Fibroblast of skin of right quadriceps (primary cell): ENCODE measurements around the gene EPHA4.
A peak's percentile ranks its signal among the peaks of the same experiment; 100 is the strongest.
"Not testable (repeated sequence)": the region's sequence is repeated elsewhere in the genome, so short reads cannot be mapped to it uniquely, and the experiment has no call there.

Experiments
- DNase-seq: peaks from one replicate; pipeline ENCODE4 v3.0.0-alpha.2; 2013

The EPHA4 gene

DNA sequence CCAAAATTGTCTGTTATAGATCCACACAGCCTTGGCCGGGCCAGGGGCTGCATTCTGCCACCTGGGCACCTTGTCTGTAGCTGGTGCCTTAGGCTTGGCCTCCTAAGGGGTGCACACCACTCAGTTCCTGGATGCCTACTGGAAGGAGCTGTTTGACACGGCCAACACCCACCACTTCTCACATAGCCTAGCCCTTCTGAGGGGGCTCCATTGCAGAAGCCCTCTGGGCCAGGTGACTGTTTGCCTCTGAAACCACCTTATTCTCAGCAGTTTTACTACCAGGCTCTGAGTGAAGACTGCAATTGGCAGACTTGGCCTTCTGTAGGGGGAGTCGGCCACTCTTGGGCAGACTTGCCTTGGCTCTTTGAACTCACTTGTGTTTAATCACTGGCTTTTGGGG lies 39.5 kb downstream of the EPHA4 start:
- DNase-seq: no peak

DNA sequence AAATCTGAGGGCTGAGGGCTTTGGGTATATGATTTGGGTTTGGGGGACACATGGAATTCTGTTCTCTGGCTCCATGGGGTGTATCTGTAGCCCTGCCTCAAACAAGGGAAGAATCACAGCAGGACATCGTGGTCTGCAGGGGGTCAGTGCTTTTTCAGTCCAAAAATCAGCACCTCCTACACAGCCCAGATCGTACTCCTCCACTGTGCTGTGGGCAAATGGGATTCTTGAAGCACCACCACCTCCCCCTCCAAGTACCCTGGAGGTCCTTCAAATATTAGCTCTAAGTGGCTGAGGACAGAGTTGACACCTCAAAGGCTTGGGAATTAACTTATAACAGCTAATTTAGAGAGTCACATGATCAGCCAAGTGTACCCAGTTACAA lies 41.5 kb downstream of the EPHA4 start:
- DNase-seq: no peak

DNA sequence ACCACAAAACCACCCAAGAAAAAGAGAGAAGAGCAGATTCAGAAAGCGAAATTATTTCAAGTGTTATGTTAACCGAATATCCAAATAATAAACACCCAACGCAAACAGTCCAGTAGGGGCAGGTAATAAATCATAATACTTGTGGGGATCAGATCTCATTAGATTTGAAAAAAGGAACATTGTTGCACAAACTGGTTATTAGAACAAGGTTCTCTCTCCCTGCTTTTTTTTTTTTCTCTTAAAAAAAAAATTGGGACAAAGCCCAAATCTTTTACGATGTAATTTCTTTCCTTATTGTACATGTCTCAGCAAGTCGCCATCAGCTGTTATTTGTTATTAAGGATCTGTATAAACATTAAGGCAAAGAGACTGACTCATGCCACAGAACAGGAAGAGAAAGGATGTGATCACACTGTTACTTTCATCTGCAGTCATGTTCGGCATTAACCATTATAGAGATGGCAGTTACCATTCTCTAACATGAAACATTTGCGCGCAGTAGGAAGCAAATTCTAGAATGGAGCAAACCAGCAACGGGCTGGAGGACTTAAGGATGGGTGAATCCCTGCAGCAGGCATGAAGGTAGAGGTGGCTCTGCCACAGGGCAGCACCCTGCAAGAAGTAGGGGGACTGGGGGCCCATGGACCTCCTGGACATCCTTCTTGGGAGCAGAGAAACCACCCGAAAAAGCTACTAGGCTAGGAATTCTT lies 42.0 kb downstream of the EPHA4 start:
- peak; percentile 84 for DNase-seq

DNA sequence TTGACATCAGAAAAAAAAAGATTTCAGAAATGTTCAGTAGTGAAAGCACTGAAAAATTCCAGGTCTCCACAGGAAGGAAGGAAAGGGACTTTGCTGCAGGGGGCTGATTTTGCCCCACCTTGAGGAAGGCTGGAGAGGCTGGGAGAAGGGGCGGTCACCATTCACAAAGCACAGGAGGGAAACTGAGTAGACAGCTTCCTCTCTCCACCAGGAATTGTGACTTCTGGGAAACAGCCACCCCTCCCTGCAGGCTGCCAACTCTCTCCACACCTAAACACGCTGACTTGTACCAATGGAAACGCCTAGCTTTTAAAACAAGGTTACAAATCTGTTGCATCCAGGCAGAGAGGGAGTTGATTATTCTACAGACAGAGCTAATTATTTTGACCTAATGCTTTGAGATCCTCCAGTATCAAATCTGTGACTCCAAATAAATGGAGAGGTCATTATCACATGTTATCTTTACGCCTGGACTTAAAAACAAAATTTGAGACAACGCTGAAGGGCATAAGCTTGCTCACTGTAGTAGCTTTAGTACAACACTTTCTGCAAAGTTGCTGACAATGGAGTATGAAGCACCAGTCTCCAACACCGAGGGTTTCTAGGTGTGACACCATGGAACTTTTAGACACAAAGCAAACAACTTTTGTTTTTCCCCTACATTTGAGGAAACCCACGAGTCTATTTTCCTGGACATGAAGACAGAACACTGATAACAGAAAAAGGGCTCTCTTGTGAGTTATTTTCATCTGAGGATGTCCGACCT lies 42.7 kb downstream of the EPHA4 start:
- DNase-seq: no peak

DNA sequence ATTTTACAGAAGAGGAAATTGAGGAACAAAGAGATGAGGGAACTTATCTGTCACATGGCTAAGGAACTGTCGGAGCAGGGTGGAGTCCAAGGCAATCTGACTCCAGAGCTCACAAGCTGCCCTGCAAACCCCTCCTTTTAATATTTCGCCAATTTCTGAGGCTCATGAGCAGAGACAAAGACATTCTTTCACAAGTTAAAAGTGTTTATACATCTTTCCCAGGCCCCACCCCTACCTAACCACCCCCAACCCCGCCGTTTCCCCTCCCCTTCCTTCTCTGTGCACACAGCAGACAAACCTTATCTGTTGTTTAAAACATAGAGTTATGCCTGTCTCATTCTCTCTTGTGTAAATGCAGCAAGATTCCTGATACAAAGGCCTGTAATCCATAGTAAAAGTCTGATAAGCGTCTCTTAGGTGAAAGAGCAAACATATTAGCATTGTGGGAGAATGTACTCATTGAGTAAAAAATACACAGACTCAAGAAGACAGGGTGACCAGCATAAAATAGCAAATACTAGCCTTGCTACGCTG lies 44.3 kb downstream of the EPHA4 start:
- no peak for DNase-seq

DNA sequence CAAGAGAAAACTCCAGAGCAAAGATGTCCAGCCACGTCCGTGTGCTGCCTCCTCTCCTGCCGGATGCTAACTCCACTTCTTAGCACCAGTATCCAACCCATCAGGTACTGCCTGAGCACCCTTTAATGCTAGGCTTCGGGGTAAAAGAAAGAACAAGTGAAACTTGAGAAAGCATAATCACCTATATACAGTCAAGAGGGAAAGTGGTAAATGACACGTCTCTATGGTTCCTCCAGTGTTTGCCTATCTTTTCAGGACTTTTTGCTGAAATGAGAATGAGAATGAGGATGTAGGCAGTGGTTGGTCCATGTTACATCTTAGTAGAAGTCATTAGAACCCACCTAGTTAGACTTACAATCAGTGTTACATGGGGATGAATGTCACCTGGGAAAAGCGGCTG lies 47.9 kb downstream of the EPHA4 start:
- no peak for DNase-seq

DNA sequence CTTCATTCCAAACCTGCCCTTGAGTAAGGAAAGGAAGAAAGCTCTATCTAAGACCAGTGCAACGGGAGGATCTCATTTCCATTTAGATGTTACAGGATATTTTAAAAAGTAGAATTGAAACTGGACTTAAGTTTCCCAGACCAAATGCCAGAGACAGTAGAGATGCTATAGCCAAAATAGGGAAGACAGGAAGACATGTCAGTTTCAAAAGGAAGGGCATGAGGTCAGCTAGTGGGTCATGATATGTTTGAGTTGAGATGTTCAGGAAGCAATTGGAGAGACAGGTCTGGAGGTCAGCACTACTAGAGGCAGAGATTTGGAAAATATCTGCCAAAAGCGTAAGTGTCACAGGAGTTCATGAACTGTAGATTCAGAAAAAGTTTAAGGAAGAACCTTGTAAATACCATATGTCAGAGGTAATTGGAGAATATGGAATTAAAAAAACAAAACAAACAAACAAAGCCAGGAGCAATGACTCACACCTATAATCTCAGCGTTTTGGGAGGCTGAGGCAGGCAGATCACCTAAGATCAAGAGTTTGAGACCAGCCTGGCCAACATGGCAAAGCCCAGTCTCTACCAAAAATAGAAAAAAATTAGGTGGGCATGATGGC lies 50.8 kb downstream of the EPHA4 start:
- DNase-seq: no peak

DNA sequence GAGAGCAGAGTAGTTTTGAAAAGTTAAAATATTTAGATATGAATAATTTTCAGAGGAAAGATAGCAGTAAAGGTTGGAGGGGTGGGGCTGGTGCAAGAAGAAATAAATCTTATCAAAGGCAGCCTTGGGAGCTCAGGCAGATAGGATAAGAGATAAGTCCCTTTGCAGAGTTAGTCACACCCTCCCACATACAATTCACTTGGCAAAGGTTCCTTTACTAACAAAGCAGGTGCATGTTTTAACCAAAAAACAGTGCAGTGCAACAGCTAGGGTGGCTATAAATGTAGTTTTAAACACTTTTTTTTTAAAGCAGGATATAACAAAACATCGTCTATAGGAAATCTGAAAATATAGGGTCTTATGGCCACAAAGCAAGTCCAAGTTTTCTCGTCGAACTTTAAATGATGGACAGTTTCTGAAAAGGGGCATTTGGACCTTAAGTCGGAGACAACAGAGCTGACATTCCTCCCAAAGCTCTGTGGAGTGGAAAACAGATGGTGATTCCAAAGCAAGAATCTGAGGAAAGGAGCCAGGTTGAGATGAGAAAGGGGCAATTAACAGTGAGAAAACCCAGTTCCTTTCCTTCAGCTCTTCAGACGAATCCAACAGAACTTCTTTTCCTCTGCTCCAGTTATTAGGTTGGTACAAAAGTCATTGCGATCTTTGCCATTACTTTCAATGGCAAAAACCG lies 53.0 kb downstream of the EPHA4 start:
- no peak for DNase-seq

DNA sequence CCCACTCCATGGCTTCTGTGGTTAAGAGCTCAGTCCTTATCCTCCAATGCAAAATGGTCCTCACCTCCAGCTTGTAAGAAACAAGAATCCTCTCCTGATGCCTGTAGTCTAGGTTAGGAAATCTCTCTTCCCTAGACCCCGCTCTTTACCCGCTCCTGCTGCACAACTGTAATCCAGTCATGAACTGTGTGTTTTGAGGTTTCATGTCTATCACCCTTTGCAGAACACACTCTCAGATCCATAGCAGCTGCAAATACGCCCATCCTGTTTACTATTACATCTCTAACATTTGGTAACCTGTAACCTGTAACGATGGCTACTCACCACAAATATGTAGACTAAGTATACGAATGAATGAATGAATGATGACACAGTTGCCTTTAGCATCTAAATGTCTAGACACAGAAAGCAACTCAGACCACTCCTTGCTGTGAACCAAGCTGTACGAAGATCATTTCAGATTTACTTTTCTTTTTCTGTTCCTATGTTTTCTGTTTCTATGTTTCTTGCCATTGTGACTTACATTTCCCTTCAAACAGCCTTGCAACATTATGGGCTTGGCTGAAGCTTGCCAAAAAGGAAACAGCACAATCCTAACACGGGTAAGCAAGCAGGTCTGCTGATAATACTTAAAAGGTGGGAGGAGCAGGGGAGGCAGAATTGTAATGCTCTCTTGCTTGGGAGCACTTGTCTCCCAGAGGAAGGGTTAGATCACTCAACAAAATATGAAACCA lies 53.7 kb downstream of the EPHA4 start:
- no peak for DNase-seq

DNA sequence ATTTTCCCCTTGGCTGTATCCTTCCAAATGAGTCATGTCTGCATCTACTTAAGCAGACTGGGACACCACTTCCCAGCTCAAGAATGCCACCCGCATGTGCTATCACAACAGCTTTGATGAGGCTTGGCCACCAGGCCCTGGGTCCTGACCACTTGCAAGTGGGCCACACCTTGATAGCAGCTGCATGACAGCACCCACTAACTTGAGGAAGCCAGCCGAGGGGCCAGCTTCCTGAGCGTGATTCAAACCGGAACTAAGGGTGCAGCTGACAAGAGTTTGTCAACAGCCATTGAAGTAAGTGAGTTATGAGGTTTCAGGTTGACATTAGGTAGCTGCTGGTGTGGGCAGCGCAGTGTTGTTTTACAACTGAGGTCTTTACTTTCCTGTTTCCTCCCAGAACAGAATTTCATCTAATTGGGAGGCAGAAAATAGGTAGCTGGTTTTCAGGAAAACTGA lies 54.4 kb downstream of the EPHA4 start:
- DNase-seq: peak; percentile 63

DNA sequence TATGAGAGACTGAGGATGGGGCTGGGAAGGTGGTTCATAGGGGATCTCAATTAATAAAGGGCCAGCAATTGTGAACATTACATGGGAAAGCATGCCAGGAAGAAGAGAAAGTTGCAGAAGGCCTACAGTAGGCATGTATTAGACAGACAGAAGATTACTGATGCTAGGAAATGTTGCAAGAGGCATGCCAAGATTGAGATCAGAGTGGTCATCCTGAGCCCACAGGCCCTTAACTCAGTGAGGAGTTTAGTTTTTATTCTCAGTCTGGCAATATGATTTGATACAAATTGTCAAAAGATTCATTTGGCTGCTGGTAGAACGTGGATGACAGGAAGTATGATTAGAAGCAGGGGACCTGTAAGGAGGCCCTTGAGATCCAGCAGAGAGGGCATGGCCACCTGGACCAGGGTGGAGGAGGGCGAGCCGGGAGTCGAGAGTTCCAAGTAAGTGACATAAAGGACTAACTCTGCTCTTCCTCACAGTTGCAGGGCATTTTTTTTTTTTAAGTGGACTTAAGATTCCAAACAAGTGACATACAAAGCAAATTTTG lies 54.9 kb downstream of the EPHA4 start:
- DNase-seq: no peak

DNA sequence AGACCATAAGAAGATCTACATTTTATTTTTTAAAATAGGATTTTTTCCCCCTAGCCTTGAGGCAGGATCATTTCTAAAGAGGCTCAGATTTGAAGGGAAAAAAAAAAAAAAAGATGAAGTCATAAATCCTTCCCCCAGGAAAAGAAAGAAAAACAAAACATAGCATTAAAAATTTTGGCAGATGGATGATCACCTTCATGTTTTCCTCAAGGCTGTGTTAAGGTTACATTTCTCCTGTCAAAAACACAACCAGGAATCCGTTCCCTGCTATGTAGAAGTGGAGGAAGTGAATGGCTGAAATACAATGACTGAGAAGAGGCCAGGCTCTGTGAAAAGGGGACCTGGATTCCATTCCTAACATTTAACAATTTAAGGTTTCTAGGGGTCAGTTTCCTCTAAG lies 56.2 kb downstream of the EPHA4 start:
- DNase-seq: no peak

DNA sequence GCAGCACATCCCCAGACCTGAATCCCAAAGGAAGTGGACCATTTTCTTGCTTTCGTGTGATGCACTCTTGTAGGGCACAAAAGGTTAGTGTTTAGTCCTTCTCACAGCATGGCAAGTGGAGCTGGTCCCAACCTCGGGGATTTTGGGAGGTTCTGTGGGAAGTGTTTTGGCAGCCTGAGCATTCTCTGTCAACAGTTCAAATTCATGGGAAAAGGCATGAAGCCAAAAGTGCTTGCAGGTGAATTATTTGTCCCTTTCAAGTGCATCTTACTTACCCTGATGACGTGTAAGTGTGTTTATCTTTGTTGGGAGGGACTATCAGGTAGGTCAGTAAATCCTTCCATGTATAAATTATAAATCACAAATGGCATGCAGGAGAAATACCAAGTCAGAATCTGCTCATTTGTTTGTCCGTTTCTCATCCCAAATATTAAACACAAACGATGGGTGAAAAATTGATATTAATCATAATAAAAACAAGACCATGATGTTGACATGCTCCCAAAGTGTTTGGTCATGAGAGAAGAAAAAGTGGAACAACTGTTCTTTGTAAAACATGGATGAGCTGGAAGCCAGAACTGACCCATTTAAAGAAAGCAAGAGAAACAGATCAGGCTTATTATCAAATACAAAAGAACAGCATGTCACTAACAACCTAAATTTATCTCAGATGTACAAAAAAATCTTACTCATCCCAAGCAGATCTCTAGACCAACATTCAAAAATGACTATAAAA lies 57.6 kb downstream of the EPHA4 start:
- DNase-seq: no peak

DNA sequence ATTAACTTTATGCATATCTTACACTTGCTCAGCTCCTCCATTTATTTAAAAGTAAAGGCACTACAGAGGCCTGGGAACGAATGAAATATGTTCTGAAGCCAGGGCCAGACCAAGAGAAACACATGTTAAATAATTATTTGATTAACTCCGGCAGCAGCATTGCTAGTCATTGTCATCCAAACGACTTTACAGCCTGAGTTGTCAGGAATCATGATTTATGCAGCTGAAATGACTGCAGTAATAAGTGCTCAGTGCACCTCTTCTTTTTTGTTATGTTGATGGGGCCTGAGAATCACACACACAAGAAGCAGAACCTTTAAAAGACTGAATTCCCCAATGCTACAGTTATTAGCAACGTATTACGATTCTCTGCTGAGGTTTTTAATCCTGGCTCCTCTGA lies 58.9 kb downstream of the EPHA4 start:
- no peak for DNase-seq

DNA sequence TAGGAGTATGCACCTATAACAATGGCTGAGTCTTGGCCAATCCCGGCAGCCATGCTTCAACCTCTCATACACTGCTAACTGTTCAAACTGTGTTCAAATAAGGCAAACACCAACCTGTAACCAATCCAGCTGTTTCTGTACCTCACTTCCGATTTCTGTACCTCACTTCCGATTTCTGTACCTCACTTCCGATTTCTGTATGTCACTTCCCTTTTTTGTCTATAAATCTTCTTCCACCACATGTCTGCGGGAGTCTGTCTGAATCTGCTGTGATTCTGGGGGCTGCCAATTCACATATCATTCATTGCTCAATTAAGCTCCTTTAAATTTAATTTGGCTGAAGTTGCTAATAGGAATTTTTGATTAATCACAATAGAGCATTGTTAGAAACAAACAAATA lies 60.8 kb downstream of the EPHA4 start:
- not testable (repeated sequence) for DNase-seq

DNA sequence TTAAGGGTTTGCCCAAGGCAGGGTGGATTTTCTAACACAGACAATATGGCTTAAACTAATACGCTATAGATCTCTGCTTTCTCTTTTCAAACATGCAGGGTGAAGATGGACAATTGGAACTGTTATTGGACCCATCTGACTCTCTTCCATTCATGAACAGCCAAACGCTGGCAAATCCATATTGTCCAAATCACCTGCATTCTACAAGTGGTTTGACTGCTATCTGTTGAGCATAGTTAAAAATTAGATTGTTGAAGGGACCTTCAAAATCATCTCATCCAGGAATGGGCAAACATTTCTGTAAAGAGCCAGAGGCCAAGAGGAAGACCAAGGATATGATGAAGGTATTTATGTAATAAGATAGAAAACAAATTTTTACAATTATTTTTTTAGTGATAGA lies 65.6 kb downstream of the EPHA4 start:
- DNase-seq: no peak

DNA sequence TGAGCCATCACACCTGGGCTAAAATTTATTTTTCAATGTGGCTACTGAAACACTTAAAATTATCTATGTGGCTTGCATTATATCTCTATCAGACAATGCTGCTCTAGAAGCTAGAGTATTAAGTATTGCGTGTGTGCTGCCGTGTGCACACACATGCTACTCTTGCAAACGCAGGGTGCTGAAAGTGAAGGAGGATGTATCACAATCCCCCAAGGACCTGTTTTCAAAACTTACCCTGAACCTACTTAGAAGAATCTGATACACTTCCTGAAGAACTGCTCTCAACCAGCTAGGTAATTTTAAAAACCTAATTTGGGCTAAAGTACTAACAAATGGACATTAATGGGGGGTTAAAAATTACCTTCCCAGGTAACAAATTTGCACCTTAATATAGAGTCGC lies 66.5 kb downstream of the EPHA4 start:
- no peak for DNase-seq

DNA sequence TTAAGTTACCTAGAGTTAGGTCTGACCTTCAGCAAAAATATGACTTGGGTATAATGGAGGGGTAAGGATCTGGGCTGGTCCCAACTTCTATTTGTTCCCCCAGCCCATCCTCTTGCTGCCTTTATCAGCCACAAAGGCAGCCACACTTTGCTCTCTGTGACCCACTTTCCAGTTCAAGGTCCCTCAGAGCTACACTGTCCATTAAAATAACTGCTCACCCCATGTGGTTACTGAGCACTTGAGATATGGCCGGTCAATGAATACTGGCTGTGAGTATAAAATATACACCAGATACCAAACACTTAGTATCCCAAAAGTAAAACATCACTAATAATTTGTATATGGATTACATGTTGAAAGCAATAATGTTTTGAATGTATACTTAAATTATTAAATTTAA lies 67.2 kb downstream of the EPHA4 start:
- DNase-seq: no peak

DNA sequence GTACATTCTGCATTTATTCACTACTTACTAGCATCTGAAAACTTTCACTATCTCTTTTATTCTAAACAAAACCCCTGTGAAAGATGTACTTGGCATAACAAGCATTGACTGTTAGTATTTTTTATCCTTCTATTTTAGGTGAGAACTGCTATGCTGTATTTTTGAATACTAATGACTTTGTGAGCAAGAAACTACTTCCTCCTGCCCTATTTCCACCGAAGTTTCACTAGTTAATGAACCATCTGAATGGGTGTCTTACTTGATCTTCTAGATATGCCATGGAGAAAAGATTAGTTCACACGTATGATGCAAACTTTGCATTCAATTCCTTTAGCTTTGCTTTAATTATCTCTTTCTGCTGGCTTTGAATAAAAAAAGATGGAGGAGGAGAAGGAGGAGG lies 68.1 kb downstream of the EPHA4 start:
- no peak for DNase-seq

DNA sequence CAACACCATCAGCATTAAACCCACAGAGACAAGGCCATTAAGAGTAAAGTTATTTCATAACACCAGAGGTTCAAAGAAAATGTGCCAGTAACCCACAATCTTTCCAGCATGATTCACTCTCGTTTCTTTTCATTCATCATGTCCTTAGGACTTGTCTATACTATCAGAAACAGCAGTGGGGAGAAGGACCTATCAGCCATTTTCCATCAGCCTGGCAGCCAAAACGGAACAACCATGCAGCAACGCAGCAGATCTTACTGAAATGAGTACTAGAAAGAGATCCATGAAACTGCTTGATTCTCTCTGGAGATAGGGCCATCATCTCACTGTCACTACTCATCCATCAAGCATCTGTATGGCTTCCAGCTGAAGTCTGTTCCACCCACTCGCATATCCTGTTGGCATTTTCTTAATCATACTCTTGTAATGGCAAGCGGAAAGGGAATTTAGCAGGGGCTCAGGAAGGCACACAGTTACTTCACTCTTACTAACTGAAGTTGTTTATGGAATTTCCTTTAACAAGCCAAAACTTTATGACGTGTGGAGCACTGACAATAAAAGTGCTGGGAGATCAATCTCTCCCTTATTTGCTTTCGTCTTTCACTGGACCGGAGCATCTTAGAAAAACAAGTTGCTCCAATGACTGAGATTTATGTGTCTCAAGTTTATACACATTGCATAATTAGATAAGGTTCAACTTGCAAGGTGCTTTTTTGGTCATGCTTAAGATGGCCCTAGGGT lies 69.7 kb downstream of the EPHA4 start:
- DNase-seq: peak; percentile 70

DNA sequence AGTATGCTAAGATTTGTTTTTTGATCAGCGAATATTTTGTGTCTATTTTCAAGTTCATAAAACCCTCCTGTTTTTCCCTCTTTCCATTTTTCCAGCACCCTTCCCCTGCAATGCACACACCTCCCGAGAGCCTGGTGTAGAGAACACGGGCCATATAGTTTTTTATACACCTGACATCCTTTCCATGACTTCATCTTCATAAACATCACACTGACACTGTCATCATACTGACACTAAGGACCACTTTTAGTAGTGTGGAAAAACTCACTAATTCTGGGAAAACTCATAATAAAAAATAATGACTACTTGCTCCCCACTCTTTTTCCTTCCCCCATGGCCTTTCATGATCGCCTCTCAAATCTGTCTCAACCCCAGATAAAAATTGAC lies 70.2 kb downstream of the EPHA4 start:
- DNase-seq: no peak
